HG02763 (cell line): ENCODE data around the gene AUP1.

Experiments
- ATAC-seq: cut with Tn5 transposase; IDR thresholded peaks from one replicate; pipeline ENCODE4 v1.9.1; 2021; ENCODE audit warnings: mild to moderate bottlenecking, moderate library complexity; ENCODE audit not compliant: unreplicated experiment

Gene AUP1

GRCh38 chr2:74515271-74515980 lies 14.1 kb downstream of the AUP1 start:
- ATAC-seq = no peak

- ATAC-seq = no peak
These were observed 14.9 kb downstream of the AUP1 start, which contains the start of gene TLX2 for GRCh38 chr2:74514368-74515270. TLX2 (plus strand) TSS chr2:74514450; CDS start chr2:74514807, 357 bp downstream.

DNA sequence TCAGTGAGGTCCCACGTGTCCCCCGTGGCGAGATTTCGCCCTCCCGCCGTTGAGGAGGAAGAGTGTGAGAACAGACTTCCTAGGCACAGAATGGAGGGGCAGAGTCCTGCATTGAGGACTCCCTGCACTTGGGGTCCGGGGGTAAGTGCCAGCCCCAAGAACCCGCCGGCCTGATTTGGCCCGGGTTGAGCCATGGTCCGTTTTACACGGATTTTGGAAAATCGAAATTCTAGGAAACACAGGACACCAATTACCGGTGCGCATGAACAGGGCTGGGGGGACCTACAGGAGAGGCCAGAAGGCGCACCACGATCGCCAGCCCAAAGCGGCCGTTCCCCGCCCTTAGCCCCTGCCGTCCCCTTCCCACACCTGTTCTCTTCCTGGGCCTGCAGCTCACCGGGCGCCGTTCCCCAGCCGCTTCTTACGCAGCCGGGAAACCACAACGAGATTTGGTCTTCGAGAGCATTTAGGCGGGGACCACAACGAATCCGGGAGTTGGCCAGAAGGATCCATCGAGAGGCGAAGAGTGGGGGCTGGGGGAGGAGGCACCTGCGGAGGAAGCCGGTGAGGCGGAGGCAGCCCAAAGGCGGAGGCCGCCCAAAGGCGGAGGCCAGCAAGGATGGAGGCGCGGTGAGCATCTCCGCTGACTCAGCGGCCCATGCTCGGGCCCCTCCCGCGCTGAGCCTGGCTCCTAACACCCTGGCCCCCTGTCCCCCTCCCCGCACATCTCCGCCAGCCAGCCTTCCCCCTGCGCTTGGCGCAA lies 15.7 kb downstream of the AUP1 start:
- no peak for ATAC-seq

DNA sequence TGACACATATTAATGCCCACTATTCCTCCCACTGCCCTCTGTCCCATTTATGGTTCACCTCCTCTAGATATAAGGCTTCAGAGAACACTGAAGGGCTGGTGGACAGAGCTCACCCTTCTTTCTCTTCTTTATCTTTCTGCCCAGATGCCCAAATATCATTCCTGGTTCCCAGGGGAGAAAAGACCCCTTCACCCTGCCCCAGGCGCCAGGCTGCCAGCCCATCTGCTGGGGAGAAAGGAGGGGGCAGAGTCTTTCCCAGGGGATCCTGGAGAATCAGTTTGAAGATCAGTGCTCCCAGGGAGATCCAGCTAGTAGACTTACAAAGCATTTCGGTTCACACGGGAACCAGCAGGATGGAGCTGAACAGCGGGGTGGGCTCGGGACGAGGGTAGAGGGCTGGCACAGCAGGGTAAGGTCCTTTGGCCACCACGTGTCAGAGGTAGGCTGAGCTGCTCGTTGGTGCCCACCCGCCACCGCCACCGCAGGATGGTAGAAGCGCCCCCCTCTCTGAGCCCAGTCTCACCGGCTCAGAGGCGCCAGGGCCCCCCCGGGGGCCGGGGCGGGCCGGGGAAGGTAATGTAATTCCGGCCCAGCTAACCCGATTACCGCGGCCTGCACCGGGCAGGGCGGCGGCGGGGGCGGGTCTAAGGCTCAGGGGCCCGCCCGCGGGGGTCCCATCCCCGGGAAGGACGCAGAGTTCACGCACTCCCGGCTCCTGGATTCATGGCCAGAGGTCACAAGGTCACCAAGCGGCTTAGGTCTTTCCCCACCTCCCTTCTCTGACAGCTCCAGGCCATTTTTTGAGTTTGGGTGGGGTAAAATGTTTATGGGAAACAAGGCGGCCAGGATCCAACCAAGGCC lies 16.5 kb downstream of the AUP1 start:
- ATAC-seq = no peak

- ATAC-seq = no peak
These were observed 18.2 kb downstream of the AUP1 start for GRCh38 chr2:74511104-74511989.

DNA sequence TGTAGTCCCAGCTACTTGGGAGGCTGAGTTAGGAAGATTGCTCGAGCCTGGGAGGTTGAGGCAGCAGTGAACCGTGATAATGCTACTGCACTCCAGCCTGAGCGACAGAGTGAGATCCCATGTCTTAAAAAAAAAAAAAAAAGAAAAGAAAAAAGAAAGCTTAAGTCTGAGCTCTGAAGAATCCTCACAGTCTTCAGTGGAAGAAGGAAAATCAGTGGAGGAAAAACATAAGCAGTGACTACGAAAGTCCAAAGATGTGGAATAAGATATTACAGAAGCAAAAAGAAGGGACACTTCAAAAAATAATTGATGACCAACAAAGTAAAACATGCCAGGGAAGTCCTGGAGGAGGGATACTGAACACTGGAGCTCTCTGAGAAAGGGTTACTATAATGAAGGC lies 19.2 kb downstream of the AUP1 start:
- no peak for ATAC-seq

GRCh38 chr2:74507926-74508520 lies 21.5 kb downstream of the AUP1 start:
- no peak for ATAC-seq

DNA sequence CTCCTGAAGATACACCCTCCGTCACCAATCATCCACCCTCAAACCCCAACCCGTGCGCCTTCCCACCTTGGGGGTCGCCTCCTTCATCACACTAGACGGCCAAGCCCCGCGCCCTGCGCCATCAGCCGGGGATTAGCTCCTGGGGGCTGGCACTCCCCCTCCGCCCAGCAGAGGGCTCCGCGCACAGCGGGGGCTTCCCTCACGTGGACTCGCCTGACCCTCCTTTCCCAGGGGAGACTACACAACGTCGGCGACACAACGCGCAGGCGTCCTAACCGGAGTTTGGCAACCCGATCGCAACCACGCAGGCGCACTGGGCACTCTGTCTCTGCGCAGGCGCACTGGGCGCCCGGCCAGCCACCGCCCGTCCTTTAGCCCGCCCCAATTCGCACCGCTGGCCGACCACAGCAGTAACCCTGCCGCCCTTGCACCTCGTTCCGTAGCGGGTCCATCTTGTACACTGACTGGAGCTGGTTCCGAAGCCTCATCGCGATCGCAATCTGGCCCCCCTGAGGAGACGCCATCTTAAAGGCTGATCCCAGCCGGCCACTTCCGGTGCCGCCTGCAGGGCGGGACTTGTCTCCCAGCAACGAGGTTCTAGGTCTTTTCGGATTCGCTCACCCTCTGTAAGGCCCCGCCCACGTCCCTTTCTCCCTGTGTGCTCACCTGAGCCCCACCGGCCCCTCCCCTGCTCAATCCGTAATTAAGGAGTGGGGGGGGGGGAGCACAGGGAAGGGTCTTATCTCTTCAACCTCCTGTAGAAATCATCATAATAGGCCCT lies 22.2 kb downstream of the AUP1 start, which contains the start of gene PCGF1:
Gene PCGF1, minus strand, starts transcription at position 551 of the 781 bp plus-strand sequence. Its CDS starts 27 bp downstream, at position 524.
- peak; percentile 90 for ATAC-seq

DNA sequence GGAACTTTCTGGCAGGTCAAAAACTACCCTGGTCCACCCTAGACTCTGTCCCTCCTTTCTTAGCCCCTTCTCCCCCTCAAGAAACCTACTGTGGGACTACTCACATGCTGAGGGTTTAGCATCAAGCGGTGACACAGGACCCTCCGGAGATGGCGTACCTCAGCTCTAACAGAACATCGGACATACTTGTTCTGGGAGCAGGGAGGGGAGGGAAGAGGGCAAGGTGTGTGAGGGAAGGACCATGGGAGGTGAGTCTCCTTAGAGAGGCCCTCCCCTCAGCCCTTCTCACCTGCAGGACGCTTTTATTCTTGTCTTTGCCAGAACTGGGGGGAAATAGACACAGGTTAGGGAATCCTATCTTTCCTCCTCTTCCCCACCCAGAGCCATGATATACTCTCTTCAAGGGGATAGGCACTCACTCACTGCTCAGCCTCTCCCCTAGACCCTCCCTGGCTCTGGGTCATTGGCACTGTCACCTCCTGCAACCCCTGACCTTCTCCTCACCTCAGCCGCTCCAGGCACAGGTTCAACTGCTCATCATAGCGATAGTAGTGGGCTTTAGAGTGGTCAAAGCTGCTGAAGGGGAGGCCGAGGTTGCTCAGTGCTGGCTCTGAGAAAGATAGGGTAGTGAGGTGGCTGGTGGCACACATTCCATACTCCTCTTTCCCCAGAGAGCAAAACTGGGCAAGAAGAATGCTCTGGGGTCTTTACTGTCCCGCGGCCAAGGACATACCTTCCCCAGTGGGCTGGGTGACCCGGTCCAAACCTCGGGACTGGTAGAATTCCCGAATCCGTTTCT lies 23.9 kb downstream of the AUP1 start:
- ATAC-seq = no peak

- no peak for ATAC-seq
These were observed 24.9 kb downstream of the AUP1 start for GRCh38 chr2:74504591-74504990.

GRCh38 chr2:74503506-74504475 lies 25.7 kb downstream of the AUP1 start:
- ATAC-seq = no peak

GRCh38 chr2:74502720-74503505 lies 26.6 kb downstream of the AUP1 start:
- peak; percentile 27 for ATAC-seq

- no peak for ATAC-seq
These were observed 27.3 kb downstream of the AUP1 start for GRCh38 chr2:74502147-74502719.

DNA sequence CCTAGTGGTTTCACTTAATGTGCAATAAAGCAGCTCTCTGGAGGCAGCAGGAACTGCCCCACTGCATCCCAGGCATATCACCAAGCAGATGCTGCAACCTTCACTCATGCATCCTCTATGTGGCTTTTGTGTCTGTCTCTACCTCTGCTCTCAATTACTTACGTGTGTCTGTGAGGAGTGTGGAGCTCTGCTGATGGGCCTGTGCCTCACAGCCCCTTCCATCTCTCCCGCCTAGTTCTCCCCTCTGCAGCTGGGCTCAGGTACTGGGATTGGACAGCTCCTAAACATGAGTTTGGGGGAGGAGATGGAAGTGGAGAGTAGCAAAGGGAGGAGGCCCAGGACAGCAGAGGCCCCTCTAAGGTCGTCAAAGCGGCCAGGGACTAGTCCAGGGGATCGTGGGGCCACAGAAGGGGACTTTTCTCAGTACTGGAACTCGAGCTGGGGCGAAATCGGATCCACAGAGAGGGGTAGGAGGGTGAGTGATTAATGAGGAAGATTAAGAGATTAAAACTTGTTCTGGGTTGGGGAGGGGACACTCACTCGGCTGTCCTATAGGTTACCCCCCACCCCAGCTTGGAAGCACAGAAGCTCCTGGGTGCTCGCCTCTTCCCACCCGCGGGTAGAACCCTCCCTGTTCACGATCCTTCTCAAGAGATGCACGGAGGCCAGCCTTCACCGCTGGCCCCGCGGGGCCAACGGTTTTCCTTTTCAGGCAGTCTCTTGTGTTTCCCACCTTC lies 28.0 kb downstream of the AUP1 start:
- no peak for ATAC-seq
